PC-3 (cell line): ENCODE data around the gene GPRC5D. TPM values are rescaled to one million over a fixed set of nuclear protein-coding genes. Genes with fewer than 3 reads are reported as not detected.

Experiments
- ATAC-seq: fragments of 200-7000 bp; cut with Tn5 transposase; 2 replicates; pipeline ENCODE4 v1.9.1; 2020; ENCODE audit warnings: mild to moderate bottlenecking, moderate library complexity
- BruUV-seq: library from RNA; stranded (reverse); fragments of 400-500 nt; replicated peaks from 2 replicates; lab custom pipeline; 2021; lab: Mats Ljungman, UMichigan
- CTCF ChIA-PET: fragments of 300-600 bp; sonication (Branson Sonifier 250); formaldehyde crosslinking; loops from one replicate; lab custom pipeline; 2022; ENCODE audit warnings: antibody characterized with exemption; lab: Charles Lee
- POLR2A ChIA-PET: fragments of 300-600 bp; sonication (Branson Sonifier 250); formaldehyde crosslinking; loops from one replicate; lab custom pipeline; 2022; ENCODE audit warnings: antibody characterized with exemption; ENCODE audit not compliant: unreplicated experiment; lab: Charles Lee
- DNase-seq: peaks from one replicate; pipeline ENCODE4 v3.0.0-alpha.2; 2015
- H2AFZ ChIP-seq: fragments of 300-600 bp; sonication (generic); 2 replicates; pipeline ENCODE4 v1.6.0; 2016; ENCODE audit warnings: antibody characterized with exemption, low read length
- H3F3A ChIP-seq: fragments of 300-600 bp; sonication (generic); one replicate; pipeline ENCODE4 v1.6.0; 2017; ENCODE audit warnings: antibody characterized with exemption, low read length, control low read depth, mild to moderate bottlenecking; ENCODE audit not compliant: unreplicated experiment
- H3K27ac ChIP-seq: fragments of 300-600 bp; sonication (generic); 2 replicates; pipeline ENCODE4 v1.5.1; 2016; ENCODE audit warnings: mild to moderate bottlenecking, low read length
- H3K27me3 ChIP-seq: fragments of 300-600 bp; sonication (generic); 2 replicates; pipeline ENCODE4 v1.6.1; 2016; ENCODE audit warnings: low read length, mixed read lengths
- H3K36me3 ChIP-seq: fragments of 300-600 bp; sonication (generic); 2 replicates; pipeline ENCODE4 v1.6.1; 2016; ENCODE audit warnings: low read depth, mixed run types, low read length, mixed read lengths
- H3K4me1 ChIP-seq: fragments of 300-600 bp; sonication (generic); 2 replicates; pipeline ENCODE4 v1.5.1; 2016; ENCODE audit warnings: low read length; ENCODE audit not compliant: insufficient read depth
- H3K4me2 ChIP-seq: fragments of 300-600 bp; sonication (generic); 2 replicates; pipeline ENCODE4 v1.6.0; 2016; ENCODE audit warnings: low read length
- H3K4me3 ChIP-seq: fragments of 300-600 bp; sonication (generic); 2 replicates; pipeline ENCODE4 v1.5.1; 2016; ENCODE audit warnings: mild to moderate bottlenecking, low read length, mixed read lengths
- H3K79me2 ChIP-seq: fragments of 300-600 bp; sonication (generic); 2 replicates; pipeline ENCODE4 v1.6.1; 2017; ENCODE audit warnings: low read length, mixed read lengths
- H3K9ac ChIP-seq: fragments of 300-600 bp; sonication (generic); 2 replicates; pipeline ENCODE4 v1.6.0; 2016; ENCODE audit warnings: mild to moderate bottlenecking, low read length
- H3K9me2 ChIP-seq: fragments of 300-600 bp; sonication (generic); replicated peaks from 2 replicates; pipeline ENCODE4 v1.6.1; 2016; ENCODE audit warnings: mixed run types, low read length, mixed read lengths
- H3K9me3 ChIP-seq: fragments of 300-600 bp; sonication (generic); 2 replicates; pipeline ENCODE4 v1.6.1; 2016; ENCODE audit warnings: low read length, mixed read lengths
- H4K20me1 ChIP-seq: fragments of 300-600 bp; sonication (generic); 2 replicates; pipeline ENCODE4 v1.6.1; 2016; ENCODE audit warnings: low read length, mixed read lengths
- CTCF ChIP-seq: fragments of 300-600 bp; sonication (generic); conservative IDR thresholded peaks from 2 replicates; pipeline ENCODE4 v1.5.1; 2017; ENCODE audit warnings: antibody characterized with exemption, low read depth, mild to moderate bottlenecking, low read length
- EZH2 ChIP-seq: fragments of 300-600 bp; sonication (generic); IDR thresholded peaks from one replicate; pipeline ENCODE4 v1.6.1; 2017; ENCODE audit warnings: antibody characterized with exemption, mild to moderate bottlenecking, low read length; ENCODE audit not compliant: unreplicated experiment
- EZH2phosphoT487 ChIP-seq: fragments of 300-600 bp; sonication (generic); IDR thresholded peaks from 2 replicates; pipeline ENCODE4 v1.6.1; 2018; ENCODE audit warnings: mild to moderate bottlenecking, antibody characterized with exemption, low read length, borderline replicate concordance
- intact Hi-C: fragments of 100-400 bp; cut with micrococcal nuclease; formaldehyde crosslinking; loops from 2 replicates; pipeline ENCODE4 v1.9.0; 2023
- total RNA-seq: library from RNA; depleted of rRNA; stranded (reverse); fragments of >200 nt; gene quantifications from 2 replicates; pipeline ENCODE4 v1.2.3, GENCODE V29; 2014

GPRC5D gene
- total RNA-seq, 1 experiment from 2014 or later: not detected

- Histone ChIP-seq H3K79me2 (peaks cover 59% of the 10 kb centered on the region), H3K4me2 (no peak overlapping the region), H3F3A (no peaks in the 10 kb centered on the region), H3K27ac (no peak overlapping the region), H3K36me3 (no peaks in the 10 kb centered on the region), H3K27me3 (no peaks in the 10 kb centered on the region), H3K9me3 (no peaks in the 10 kb centered on the region), H3K9me2 (no peaks in the 10 kb centered on the region), H2AFZ (no peak overlapping the region), H3K9ac (no peak overlapping the region), H3K4me3 (no peak overlapping the region), H4K20me1 (no peaks in the 10 kb centered on the region), H3K4me1 (peaks cover 13% of the 10 kb centered on the region)
- CTCF ChIA-PET: no interaction called here
- POLR2A ChIA-PET: no interaction called here
- ATAC-seq: no peak
- TF ChIP-seq CTCF: no peak
- no peak for TF ChIP-seq EZH2phosphoT487
- no peak for TF ChIP-seq EZH2
- intact Hi-C loops: no loop called here
- DNase-seq: no peak
- no TSS peak for BruUV-seq
Observed at GRCh38 chr12:12996209-12996608, 44.2 kb upstream of the GPRC5D start.

- H3K4me1 ChIP-seq: peaks cover 13% of the 10 kb centered on the region
- H3K9ac ChIP-seq: no peak overlapping the region
- H3K9me3 ChIP-seq: no peaks in the 10 kb centered on the region
- intact Hi-C loops: no loop called here
- H3K36me3 ChIP-seq: no peaks in the 10 kb centered on the region
- no peaks in the 10 kb centered on the region for H3F3A ChIP-seq
- no peak for DNase-seq
- no peak overlapping the region for H3K27ac ChIP-seq
- POLR2A ChIA-PET: no interaction called here
- no peak overlapping the region for H3K4me2 ChIP-seq
- no peak overlapping the region for H3K4me3 ChIP-seq
- no peak for TF ChIP-seq EZH2
- no peak for TF ChIP-seq EZH2phosphoT487
- no peak for TF ChIP-seq CTCF
- no peaks in the 10 kb centered on the region for H3K27me3 ChIP-seq
- peaks cover 56% of the 10 kb centered on the region for H3K79me2 ChIP-seq
- no peaks in the 10 kb centered on the region for H3K9me2 ChIP-seq
- BruUV-seq: no TSS peak
- H4K20me1 ChIP-seq: no peaks in the 10 kb centered on the region
- no peak for ATAC-seq
- CTCF ChIA-PET: no interaction called here
- no peak overlapping the region for H2AFZ ChIP-seq
Observed at GRCh38 chr12:12995088-12995487, 43.1 kb upstream of the GPRC5D start.

- TF ChIP-seq EZH2 (no peak), CTCF (no peak), EZH2phosphoT487 (no peak)
- Histone ChIP-seq H3K4me2 (no peak overlapping the region), H3K36me3 (no peaks in the 10 kb centered on the region), H4K20me1 (no peaks in the 10 kb centered on the region), H3K9me3 (no peaks in the 10 kb centered on the region), H3K27ac (no peak overlapping the region), H3K4me3 (no peak overlapping the region), H3K9me2 (no peaks in the 10 kb centered on the region), H3K79me2 (peaks cover 40% of the 10 kb centered on the region), H2AFZ (no peak overlapping the region), H3K4me1 (peaks cover 7% of the 10 kb centered on the region; the same call in 1 of the 2 replicates), H3F3A (no peaks in the 10 kb centered on the region), H3K27me3 (no peaks in the 10 kb centered on the region), H3K9ac (no peak overlapping the region)
- intact Hi-C loops: no loop called here
- no TSS peak for BruUV-seq
- ChIA-PET CTCF (no interaction called here), POLR2A (no interaction called here)
- ATAC-seq (no peak), DNase-seq (no peak)
Observed at GRCh38 chr12:12993367-12993766, 41.4 kb upstream of the GPRC5D start.
